ENCODE results near the gene ARMC8. TPM values are rescaled to one million over a fixed set of nuclear protein-coding genes. Genes with fewer than 3 reads are reported as not detected.

Gene ARMC8
- total and polyA plus RNA-seq, 2 donors (not counting 1 experiment from before 2014, with no cell fraction given) = 35.3 to 81.1 TPM

- no peak overlapping the region for H3K4me3 Mint-ChIP-seq
- peaks cover 30% of the 10 kb centered on the region for H3K4me1 Mint-ChIP-seq
- peaks cover 0 to 4% (median 0%) of the 10 kb centered on the region in 4 experiments for H3K27me3 ChIP-seq (replicated peaks in 1 of 4; ENCODE audit: control extremely low read depth in 1 of 4, control insufficient read depth in 3 of 4, insufficient read depth in 4 of 4, low read length in 3 of 4)
- no peak overlapping the region for H3K27ac Mint-ChIP-seq
- no peak overlapping the region for H3K4me2 ChIP-seq (replicated peaks; ENCODE audit: low read depth, low read length, poor library complexity, severe bottlenecking)
- 86% methylated on average over 1 of the region's 2 CpGs for WGBS (ENCODE audit: insufficient coverage)
- H3K27me3 Mint-ChIP-seq = peaks cover 18% of the 10 kb centered on the region
- H3K79me2 ChIP-seq (ENCODE audit: control insufficient read depth, insufficient read depth, low read length) = no peaks in the 10 kb centered on the region
- H3K9ac ChIP-seq (ENCODE audit: low read length) = no peak overlapping the region
- H3K4me1 ChIP-seq (ENCODE audit: control insufficient read depth in 2 of 2, insufficient read depth in 2 of 2, low read length in 2 of 2) = peaks cover 22 to 23% of the 10 kb centered on the region in 2 donors
- no peaks in the 10 kb centered on the region for H3K9me3 ChIP-seq (ENCODE audit: control extremely low read depth in 1 of 3, control insufficient read depth in 2 of 3, insufficient read depth in 1 of 3, low read length in 2 of 3)
- POLR2A ChIA-PET = no interaction called here
- no peaks in the 10 kb centered on the region for H4K20me1 ChIP-seq (ENCODE audit: control insufficient read depth, insufficient read depth, low read length, poor library complexity, severe bottlenecking)
- H3K27ac ChIP-seq (ENCODE audit: low read length in 2 of 2) = no peak overlapping the region
- H3K9me3 Mint-ChIP-seq (ENCODE audit: insufficient read depth) = no peaks in the 10 kb centered on the region
- DNase-seq = no peak
- H3K4me3 ChIP-seq (ENCODE audit: control extremely low read depth in 1 of 5, extremely low read depth in 1 of 5, insufficient read depth in 1 of 5, low read depth in 2 of 5, low read length in 4 of 5) = no peak overlapping the region
- TF ChIP-seq CTCF (IDR thresholded peaks at IDR 0.05) (no peak), EZH2 (IDR thresholded peaks at IDR 0.05; ENCODE audit: borderline replicate concordance, insufficient read depth, low read depth, low read length, poor library complexity, severe bottlenecking) (no peak)
- H2AFZ ChIP-seq (ENCODE audit: insufficient read depth, low read depth, low read length, poor library complexity, severe bottlenecking) = no peak overlapping the region
- ATAC-seq (ENCODE audit: low read depth) = no peak
- CTCF ChIA-PET = no interaction called here
- intact Hi-C loops (cut with micrococcal nuclease) = no loop called here
- H3K36me3 ChIP-seq (replicated peaks in 1 of 2; ENCODE audit: control extremely low read depth in 1 of 2, control insufficient read depth in 1 of 2, extremely low read depth in 1 of 2, insufficient read depth in 2 of 2, low read length in 1 of 2) = no peaks in the 10 kb centered on the region
Observed at GRCh38 chr3:138137861-138138260, 49.2 kb upstream of the ARMC8 start.

DNA sequence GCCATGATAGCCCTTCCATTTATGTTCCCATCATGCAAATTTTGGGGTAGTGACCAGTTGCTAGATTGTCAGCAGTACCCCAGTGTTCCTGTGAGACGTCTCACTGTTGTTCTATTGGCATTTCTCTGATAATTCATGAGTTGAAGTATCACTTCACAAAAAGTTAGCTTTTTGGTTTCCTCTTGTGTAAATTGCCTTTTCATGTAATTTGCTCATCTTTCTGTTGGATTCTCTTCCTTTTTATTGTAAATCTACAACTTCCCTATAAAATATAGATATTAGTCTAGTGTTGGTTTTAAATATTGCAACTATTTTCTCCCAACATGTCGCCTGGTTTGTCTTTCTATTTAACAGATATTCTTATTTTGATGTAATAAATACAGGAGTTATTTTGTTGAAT is 47.4 kb upstream of the ARMC8 start:
- no peak overlapping the region for H3K27ac Mint-ChIP-seq
- H3K9me3 Mint-ChIP-seq (ENCODE audit: insufficient read depth) = no peaks in the 10 kb centered on the region
- Histone ChIP-seq H3K9me3 (ENCODE audit: control extremely low read depth in 1 of 3, control insufficient read depth in 2 of 3, insufficient read depth in 1 of 3, low read length in 2 of 3) (no peaks in the 10 kb centered on the region), H3K36me3 (replicated peaks in 1 of 2; ENCODE audit: control extremely low read depth in 1 of 2, control insufficient read depth in 1 of 2, extremely low read depth in 1 of 2, insufficient read depth in 2 of 2, low read length in 1 of 2) (no peaks in the 10 kb centered on the region), H3K27ac (ENCODE audit: low read length in 2 of 2) (no peak overlapping the region), H3K4me2 (replicated peaks; ENCODE audit: low read depth, low read length, poor library complexity, severe bottlenecking) (no peak overlapping the region), H3K27me3 (replicated peaks in 1 of 4; ENCODE audit: control extremely low read depth in 1 of 4, control insufficient read depth in 3 of 4, insufficient read depth in 4 of 4, low read length in 3 of 4) (peaks cover 0 to 4% (median 0%) of the 10 kb centered on the region in 4 experiments), H2AFZ (ENCODE audit: insufficient read depth, low read depth, low read length, poor library complexity, severe bottlenecking) (no peak overlapping the region), H3K9ac (ENCODE audit: low read length) (no peak overlapping the region), H3K79me2 (ENCODE audit: control insufficient read depth, insufficient read depth, low read length) (no peaks in the 10 kb centered on the region), H4K20me1 (ENCODE audit: control insufficient read depth, insufficient read depth, low read length, poor library complexity, severe bottlenecking) (no peaks in the 10 kb centered on the region), H3K4me1 (ENCODE audit: control insufficient read depth in 2 of 2, insufficient read depth in 2 of 2, low read length in 2 of 2) (peaks cover 18 to 21% of the 10 kb centered on the region in 2 donors), H3K4me3 (ENCODE audit: control extremely low read depth in 1 of 5, extremely low read depth in 1 of 5, insufficient read depth in 1 of 5, low read depth in 2 of 5, low read length in 4 of 5) (no peak overlapping the region)
- POLR2A ChIA-PET = no interaction called here
- H3K4me1 Mint-ChIP-seq = peaks cover 24% of the 10 kb centered on the region
- intact Hi-C loops (cut with micrococcal nuclease) = no loop called here
- CTCF ChIA-PET = no interaction called here
- DNase-seq = no peak
- peaks cover 22% of the 10 kb centered on the region for H3K27me3 Mint-ChIP-seq
- no peak for ATAC-seq (ENCODE audit: low read depth)
- WGBS (ENCODE audit: insufficient coverage) = no CpG with 5 or more reads among the region's 2 CpGs
- TF ChIP-seq CTCF (IDR thresholded peaks at IDR 0.05) (no peak), EZH2 (IDR thresholded peaks at IDR 0.05; ENCODE audit: borderline replicate concordance, insufficient read depth, low read depth, low read length, poor library complexity, severe bottlenecking) (no peak)
- H3K4me3 Mint-ChIP-seq = no peak overlapping the region

Data from B cell (primary cell).